T-helper 22 cell (primary cell): ENCODE measurements around the gene UBE2N.

Experiments used
- DNase-seq: peaks from one replicate; pipeline ENCODE4 v3.0.0-alpha.2; 2020; ENCODE audit warnings: low read depth

UBE2N gene

GRCh38 chr12:93379981-93380361 lies 61.8 kb downstream of the UBE2N start:
- no peak for DNase-seq

- no peak for DNase-seq
Observed at GRCh38 chr12:93379326-93379980, 62.3 kb downstream of the UBE2N start.

DNA sequence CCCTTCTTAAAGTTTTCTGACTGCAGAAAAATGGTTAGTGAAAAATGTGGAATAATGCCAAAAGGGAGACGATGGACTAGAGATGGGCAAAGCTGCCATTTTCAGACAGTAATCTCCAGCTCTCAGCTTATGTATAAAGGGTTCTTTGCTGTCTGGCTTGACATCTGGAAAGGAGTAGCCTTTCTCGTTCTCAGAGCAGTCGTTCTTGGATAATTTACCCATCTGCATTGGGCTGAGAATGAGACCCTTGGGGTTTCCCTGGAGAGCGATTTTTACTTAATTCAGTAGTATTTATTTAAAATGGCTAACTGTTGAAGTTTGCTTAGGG lies 62.8 kb downstream of the UBE2N start:
- DNase-seq = no peak

DNA sequence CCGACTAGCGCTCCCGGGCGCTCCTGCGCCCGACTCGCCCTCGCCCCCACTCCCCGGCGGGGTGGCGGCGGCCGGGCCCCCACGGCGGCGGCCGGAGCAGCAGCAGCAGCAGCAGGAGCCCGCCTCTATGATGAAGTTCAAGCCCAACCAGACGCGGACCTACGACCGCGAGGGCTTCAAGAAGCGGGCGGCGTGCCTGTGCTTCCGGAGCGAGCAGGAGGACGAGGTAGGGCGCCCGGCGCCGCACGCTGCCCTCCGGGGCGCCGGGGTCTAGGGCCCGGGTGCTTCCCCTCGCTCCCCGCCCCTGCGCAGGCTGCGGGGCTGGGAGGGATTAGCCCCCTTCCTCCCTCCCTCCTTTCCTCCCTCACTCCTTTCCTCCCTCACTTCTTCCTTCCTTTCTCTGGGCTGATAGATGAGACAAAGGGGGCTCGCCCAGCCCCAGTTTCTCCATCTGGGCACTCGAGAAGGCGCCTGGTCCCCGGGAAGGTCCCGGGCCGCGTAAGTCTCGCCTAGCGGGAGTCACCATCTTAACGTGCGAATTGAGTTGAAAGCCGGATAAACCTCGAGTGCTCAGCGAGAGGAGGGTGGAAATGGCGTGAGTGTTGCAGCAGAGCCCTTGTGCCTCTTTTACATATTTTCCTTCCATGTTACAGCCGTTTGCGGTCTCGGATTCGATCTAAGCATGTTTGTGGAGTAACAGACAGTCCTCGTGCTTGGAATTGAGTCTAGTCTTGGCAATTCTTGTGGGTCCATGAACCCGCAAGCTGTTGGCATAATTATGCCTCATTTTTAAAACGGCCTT lies 63.4 kb downstream of the UBE2N start:
- DNase-seq = peak; percentile 28

- DNase-seq = peak; percentile 91
Observed at GRCh38 chr12:93377252-93378195, 64.2 kb downstream of the UBE2N start, which contains the start of gene NUDT4. Gene NUDT4, plus strand, starts transcription at chr12:93377925. Its CDS starts 398 bp downstream, at chr12:93378323.

GRCh38 chr12:93376436-93377251 lies 65.1 kb downstream of the UBE2N start:
- DNase-seq = no peak

GRCh38 chr12:93375906-93376305 lies 65.8 kb downstream of the UBE2N start:
- DNase-seq = no peak

- no peak for DNase-seq
Observed at GRCh38 chr12:93373961-93374656, 67.6 kb downstream of the UBE2N start.

DNA sequence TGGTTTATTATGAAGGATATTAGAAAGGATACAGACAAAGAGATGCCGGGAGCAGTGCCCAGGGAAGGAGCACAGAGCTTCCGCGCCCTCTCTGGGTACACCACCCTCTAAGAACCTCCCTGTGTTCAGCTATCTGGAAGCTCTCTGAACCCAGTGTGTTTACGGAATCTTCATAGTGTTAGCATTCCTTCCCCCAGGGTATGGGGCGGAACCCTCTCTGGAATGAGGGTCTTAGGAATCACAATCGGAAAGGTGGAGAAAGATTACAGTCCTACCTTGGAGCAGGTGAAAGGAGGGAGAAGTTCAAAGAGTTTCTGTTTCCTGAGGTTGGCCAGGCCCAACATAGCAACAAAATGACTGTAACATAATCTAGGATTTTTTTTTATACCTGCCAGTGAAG lies 70.8 kb downstream of the UBE2N start:
- no peak for DNase-seq

DNA sequence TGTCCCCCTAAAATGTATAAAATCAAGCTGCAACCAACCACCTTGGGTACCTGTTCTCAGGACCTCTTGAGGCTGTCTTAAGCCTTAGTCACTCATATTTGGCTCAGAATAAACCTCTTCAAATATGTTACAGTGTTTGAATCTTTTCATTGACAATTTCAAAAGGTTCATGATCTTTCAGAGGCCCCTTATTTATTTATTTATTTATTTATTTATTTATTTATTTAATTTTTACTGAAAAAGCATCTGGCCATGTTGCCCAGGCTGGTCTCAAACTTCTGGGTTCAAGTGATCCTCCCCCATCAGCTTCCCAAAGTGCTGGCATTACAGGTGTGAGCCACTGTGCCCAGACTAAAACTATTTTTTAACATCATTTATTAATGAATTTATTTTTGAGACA lies 72.2 kb downstream of the UBE2N start:
- no peak for DNase-seq

GRCh38 chr12:93368766-93369165 lies 73.0 kb downstream of the UBE2N start:
- no peak for DNase-seq

DNA sequence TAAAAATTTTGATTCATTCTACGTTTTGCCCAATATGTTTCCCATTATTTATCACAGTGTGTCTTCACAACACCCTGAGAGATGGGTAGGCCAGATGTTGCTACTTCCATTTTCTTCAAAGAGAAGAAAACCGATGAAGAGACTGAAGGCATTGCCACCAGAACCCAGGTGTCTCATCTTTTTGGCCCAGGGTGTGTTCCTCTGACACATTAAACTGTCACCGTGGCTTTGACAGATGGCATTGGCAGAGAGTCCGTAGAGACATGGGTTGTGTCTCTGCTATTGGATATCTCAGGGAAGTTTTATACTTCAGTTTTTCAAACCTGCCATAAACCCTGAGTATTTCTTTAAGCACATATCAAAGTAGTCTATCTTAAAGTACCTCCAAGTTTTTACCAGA lies 75.3 kb downstream of the UBE2N start:
- no peak for DNase-seq

GRCh38 chr12:93365616-93366405 lies 75.9 kb downstream of the UBE2N start:
- no peak for DNase-seq

GRCh38 chr12:93363841-93364297 lies 77.9 kb downstream of the UBE2N start:
- DNase-seq = no peak

GRCh38 chr12:93361151-93361919 lies 80.4 kb downstream of the UBE2N start:
- no peak for DNase-seq

DNA sequence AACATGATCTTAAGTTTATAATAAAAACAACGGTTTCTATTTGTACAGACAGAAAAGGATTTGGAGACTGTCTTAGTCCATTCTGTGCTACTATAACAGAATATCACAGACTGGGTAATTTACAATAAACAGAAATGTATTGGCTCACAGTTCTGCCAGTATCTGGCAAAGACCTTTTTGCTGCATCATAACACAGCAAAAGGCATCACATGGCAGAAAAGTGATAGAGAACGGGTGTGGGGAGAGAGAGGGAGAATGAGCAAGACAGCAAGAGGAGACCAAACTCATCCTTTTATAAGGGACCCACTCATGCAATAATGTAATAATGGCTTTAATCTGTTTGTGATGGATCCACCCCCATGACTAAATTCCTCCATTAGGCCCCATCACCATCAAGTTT lies 81.1 kb downstream of the UBE2N start:
- no peak for DNase-seq

GRCh38 chr12:93358821-93359220 lies 82.9 kb downstream of the UBE2N start:
- no peak for DNase-seq

DNA sequence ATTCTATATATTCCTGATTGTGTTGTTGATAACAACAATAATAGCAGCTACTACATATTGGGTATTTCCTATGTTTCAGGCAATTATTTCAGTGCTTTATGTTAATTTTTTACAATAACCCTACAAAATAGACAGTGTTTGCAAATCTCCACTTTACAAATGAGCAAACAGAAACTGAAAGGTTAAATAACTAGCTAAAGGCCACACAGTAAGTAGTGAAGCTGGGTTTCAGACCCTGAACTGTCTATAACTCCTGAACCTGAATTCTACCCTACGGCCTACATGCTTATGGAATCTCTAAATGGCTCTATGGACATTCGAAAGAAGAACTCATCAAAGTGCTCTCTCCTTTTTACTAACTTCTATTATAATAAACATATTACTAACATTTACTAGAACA lies 83.7 kb downstream of the UBE2N start:
- DNase-seq = no peak

GRCh38 chr12:93356214-93356613 lies 85.5 kb downstream of the UBE2N start:
- DNase-seq = no peak
